22Rv1 (cell line): Measurements from ENCODE around the gene UBE2U.

Experiments used
- H3K27ac ChIP-seq: fragments of 450-650 bp; 2 replicates; pipeline ENCODE4 v1.5.1; 2017
- ZFX ChIP-seq: fragments of 450-650 bp; IDR thresholded peaks from 2 replicates; pipeline ENCODE4 v1.6.1; 2017; ENCODE audit warnings: antibody characterized with exemption, borderline replicate concordance
- TF ChIP-seq, protein P1 (sequence below): fragments of 450-650 bp; IDR thresholded peaks from 2 replicates; pipeline ENCODE4 v1.5.1; 2017; ENCODE audit warnings: mild to moderate bottlenecking

The UBE2U gene

DNA sequence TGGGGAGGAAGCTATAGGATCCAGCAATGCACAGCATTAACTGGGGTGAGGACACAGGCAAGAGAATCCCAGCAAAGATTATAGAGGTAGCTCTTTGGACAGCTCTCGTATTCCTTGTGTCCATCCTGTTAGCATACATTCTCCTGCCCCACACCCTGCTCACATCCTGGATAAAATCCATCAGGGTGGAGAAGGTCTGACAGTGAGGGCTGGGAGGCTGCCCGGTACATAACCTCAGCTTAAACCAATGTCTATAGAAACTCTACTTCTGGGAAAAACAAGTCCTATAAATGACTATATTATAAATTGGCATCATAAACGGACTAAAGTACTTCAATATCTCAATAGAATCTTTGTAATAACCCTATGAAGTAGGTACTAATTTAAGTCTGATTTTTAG is 36.8 kb upstream of the UBE2U start:
- H3K27ac ChIP-seq: no peak overlapping the region

DNA sequence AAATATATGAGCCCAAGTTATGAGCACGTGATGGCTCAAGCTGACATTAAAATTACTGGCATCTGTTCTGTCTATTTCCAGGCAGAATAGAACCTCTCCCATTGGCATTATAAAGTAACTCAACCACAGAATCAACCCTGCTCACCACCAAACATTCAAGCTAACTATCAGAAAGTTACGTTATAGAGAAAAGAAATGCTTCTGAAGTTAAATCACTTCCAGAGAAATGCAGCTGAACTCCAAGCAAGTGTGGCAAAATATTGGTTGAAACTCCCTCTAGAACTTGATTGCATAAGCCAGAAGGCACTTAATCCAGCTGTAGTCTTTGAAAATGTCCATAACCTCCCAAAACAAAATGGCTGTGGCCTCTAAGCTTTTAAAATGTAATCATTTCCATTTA is 36.2 kb upstream of the UBE2U start:
- TF ChIP-seq, protein P1, sequence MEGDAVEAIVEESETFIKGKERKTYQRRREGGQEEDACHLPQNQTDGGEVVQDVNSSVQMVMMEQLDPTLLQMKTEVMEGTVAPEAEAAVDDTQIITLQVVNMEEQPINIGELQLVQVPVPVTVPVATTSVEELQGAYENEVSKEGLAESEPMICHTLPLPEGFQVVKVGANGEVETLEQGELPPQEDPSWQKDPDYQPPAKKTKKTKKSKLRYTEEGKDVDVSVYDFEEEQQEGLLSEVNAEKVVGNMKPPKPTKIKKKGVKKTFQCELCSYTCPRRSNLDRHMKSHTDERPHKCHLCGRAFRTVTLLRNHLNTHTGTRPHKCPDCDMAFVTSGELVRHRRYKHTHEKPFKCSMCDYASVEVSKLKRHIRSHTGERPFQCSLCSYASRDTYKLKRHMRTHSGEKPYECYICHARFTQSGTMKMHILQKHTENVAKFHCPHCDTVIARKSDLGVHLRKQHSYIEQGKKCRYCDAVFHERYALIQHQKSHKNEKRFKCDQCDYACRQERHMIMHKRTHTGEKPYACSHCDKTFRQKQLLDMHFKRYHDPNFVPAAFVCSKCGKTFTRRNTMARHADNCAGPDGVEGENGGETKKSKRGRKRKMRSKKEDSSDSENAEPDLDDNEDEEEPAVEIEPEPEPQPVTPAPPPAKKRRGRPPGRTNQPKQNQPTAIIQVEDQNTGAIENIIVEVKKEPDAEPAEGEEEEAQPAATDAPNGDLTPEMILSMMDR: no peak
- TF ChIP-seq ZFX: no peak
- H3K27ac ChIP-seq: no peak overlapping the region

More for the DNA sequence above, 36.8 kb upstream of the UBE2U start:
- TF ChIP-seq, protein P1: no peak
- TF ChIP-seq ZFX: no peak

DNA sequence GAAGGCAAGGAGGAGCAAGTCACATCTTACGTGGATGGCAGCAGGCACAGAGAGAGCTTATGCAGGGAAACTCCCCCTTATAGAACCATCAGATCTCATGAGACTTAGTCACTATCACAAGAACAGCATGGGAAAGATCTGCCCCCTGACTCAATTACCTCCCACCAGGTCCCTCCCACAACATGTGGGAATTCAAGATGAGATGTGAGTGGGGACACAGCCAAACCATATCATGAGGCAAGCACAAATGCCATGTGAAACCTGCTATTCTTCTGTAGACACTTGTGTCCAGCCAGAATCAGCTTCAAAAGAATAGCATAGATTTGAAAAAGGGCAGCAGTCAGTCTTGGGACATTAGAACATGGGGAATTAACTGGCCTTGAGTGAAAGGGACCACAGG is 32.2 kb upstream of the UBE2U start:
- H3K27ac ChIP-seq: no peak overlapping the region

DNA sequence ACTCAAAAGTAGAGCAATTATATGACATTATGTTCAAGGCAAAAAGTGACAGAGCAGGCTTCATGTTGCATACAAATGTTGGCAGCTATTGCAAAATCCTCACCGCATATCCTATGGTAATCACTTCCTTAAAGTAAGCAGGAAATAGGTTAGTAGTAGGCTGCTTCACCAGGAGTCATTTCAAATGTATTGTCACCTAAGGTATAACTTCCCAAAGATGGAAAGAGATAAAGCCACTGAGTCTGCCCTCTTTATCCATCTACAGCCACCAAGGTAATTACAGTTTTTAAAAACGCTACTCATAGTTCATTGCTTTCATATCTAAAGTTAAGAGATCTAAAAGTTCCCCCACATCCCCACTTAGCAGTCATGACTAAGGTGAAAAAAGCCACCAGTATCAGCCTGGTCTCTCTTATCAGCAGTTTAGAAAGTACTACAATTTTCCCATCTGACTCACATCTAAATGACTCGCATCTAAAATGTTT is 31.6 kb upstream of the UBE2U start:
- no peak overlapping the region for H3K27ac ChIP-seq

More for the DNA sequence above, 32.2 kb upstream of the UBE2U start:
- no peak for TF ChIP-seq ZFX
- TF ChIP-seq, protein P1: no peak

DNA sequence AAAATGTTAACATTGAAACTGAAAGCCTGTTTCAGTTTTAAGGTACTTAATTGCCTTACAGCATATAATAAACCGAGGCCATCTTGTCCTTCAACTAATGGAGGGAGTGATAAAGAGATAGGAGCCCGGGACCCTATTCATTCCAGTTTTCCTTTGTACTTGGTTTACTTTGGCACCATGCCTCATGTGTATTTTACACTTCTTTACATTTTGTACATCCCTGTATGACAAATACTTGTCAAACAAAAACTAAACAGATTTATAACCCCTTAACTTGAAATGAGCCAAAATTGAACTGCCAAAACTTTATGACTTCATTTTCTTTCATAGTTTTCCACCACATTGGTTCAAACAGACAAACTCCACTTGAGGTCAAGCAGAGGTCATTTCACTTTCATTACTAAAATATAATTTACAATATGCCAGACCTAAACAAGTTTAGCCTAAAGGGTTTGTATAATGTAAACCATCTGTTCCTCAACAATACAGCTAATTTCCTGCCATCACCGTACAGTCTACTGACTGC is 30.9 kb upstream of the UBE2U start:
- TF ChIP-seq, protein P1: no peak
- TF ChIP-seq ZFX: no peak
- H3K27ac ChIP-seq: no peak overlapping the region

More for the DNA sequence above, 31.6 kb upstream of the UBE2U start:
- TF ChIP-seq, protein P1: no peak
- no peak for TF ChIP-seq ZFX

DNA sequence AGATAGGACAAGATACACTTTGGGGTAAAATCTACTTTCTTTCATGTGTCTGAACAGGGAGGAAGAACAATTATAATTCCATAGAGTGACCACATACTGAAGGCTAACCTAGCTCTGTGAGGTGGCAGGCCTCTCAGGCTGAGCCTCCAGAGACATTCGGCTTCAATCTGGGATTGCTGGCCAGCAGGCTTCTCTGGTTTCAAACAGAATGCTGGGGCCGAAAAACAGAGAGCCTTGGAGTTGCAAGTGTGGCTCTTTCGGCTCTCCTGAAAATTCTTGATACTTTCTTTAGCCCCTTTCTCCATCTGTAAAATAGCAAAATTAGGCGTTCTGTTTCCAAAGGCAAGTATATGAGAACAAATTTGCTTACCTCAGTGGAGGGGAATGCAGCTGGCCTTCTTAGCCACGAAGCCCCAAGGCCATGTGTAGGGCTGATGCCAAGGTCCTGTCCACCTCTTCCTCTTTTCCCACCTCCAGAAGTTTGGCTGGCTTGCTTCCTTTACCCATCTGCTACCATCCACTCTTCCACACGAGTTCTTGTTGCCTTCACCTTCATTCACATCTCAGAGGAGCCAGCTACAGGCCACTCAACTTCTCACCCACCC is 30.0 kb upstream of the UBE2U start:
- TF ChIP-seq ZFX: no peak
- TF ChIP-seq, protein P1: no peak
- no peak overlapping the region for H3K27ac ChIP-seq

DNA sequence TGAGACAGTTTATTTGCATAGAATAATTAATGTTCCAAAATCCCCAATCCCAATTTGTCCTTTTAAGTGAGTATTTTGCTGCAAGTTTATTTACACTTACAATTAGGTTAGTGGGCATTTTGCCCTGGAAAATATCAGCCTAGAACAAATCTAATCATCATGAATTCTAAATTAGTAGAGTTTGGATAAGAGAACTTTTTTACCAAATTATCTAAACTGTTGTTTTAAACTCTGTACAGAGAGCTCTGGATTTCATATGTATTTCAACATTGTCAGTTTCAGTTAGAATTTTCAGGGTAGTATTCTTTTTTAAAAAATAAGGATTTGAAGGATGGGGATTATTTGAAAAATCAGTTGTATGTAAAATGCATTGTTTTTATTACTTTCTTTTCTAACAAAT is 27.8 kb upstream of the UBE2U start:
- no peak for TF ChIP-seq ZFX
- TF ChIP-seq, protein P1: no peak
- H3K27ac ChIP-seq: no peak overlapping the region
